IPS DF 19.7 (cell line): ENCODE measurements around the gene CARD11.

Experiments
- DNase-seq: peaks from one replicate; pipeline ENCODE4 v3.0.0-alpha.2; 2013; ENCODE audit warnings: low read depth, low spot score

The CARD11 gene

DNA sequence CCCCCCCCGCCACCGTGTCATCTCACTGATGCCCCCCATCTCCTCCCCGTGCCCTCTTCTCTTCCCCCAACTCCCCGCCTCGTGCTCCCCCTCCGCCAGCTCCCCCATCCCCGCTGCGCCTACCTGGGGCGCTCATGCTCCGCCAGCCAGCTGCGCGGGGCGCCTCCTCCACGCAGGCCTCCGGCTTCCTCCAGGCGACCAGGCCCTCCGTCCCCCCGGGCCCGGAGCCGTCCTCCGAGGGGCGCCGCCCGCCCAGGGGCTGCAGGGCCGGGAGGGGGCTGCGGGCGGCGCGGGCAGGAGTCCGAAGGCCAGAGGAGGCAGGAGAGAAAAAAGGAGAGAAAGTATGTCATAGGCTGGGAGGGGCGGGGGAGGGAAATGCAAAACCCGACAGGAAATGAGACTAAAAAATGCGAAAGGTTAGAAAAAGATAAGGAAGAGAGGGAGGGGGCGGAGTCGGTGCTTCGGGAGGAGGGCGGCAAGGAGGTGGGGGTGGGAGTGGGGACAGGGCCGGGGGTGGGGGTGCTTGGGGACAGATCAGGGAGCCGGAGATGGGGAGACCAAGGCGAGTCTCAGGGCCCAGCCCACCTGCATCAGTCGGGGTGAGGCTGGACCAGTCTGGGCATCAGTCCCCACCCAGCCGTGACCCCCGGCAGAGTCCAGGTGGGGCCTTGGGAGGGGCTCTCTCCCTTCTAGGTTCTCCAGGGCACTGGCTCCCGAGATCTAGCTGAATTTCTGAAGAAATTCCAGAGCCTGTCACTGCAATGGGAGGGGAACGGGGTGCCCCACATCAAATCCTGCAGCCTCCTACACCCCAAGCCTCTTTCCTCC is at the start of gene CARD11:
Gene CARD11 (minus strand): TSS at position 324 of the 828 bp plus-strand sequence. CDS start 85,361 bp downstream, outside the sequence.
- DNase-seq: no peak

- DNase-seq: no peak
These were observed 48.8 kb upstream of the CARD11 start for GRCh38 chr7:3092468-3092867.

GRCh38 chr7:3091631-3092030 is 48.0 kb upstream of the CARD11 start:
- DNase-seq: no peak

DNA sequence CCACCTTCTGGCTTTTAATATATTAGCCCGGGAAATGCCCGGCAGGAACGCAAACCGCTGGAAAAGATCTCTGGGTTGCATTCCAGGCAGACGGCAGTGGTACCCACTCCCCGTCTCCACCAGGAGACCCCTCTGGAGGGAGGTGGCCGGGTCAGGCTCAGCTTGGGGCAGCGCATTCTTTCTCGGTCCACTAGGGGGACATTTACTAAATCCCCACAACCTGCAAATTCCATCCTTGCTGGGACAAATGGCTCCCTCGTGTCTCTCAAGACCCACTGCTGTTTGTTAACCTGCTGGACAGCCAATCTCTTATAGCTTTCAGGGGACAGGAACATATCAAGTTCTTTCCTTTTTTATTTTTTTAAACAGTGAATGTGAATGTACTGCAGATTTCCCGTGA is 45.8 kb upstream of the CARD11 start:
- DNase-seq: peak; percentile 38

DNA sequence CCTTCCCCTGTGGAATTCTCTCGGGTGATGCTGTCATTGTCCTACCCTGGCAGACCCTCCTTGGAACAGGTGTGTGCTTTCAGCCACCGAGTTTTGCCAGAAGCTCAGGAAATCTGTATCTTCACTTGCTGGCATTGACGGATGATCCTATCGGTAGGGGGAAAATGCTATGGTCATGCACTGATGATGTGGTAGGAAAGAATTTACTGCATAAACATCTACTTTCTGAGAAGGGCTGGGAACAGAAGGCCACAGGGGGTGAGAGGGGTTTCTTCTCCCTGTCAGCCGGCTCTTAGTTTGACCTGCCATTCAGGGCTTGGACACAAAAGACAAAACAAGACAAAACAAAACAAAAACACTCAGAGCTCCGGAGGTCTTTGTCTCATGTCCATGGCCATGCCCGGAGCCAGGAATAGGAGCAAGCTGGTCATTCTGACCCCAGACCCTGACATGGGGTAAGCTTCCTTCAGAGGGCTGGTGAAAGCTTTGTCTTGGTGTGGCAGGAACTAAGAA is 43.6 kb upstream of the CARD11 start:
- no peak for DNase-seq

DNA sequence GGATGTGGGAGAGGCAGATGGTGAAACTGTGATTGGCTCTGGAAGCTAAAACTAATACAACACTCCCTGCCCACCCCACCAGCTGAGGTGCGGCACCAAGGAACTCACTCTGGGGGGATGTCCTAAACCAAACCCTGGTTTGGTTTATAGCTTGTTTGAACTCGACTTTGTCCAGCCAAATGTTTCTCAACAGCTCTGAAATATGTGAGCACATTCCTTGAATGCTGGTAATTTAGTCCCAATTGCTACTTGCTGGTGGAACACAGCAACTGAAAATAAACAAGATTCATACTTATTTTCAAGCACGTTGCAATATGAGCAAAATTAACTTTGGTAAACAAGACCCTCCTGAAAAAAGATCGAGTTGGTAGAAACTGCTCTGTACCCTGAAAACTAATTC is 39.7 kb upstream of the CARD11 start:
- DNase-seq: no peak

- no peak for DNase-seq
These were observed 39.2 kb upstream of the CARD11 start for GRCh38 chr7:3082831-3083230.

GRCh38 chr7:3082386-3082785 is 38.7 kb upstream of the CARD11 start:
- no peak for DNase-seq

DNA sequence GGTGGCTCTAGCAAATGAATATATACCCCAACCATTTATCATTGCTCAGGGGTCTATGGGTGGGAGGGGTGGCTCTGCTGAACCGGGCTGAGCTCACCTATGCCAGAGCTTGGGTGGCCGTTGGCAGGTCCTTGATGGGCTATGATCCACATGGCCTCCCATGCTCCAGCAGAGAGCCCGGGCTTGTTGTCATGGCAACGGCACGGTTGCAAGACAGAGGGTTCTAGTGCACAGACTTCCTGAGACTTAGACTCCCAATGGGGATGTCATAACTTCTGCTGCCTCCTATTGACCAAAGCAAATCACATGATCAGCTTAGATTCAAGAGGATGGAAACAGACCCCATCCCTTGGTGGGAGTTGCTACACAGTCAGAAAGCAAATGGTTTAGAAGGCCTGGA is 36.4 kb upstream of the CARD11 start:
- DNase-seq: no peak

DNA sequence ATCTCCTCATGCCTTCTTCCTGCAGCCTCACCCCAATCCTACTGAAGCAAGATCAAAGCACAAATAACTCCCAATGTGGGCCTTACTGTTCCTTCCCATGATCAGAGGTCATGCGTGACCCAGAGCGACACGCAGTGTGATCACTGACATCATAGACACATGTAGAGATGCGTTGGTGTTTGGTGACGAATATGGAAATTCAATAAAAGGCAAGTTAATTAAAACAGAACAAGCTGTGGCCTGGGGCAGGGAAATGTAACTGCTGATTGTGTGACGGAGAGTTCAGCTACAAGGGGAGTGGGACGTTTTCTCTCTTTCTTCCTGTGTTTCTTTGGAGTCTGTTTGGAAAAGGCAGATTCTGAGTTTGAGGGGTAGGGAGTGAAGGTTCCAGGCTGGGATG is 34.8 kb upstream of the CARD11 start:
- DNase-seq: no peak

DNA sequence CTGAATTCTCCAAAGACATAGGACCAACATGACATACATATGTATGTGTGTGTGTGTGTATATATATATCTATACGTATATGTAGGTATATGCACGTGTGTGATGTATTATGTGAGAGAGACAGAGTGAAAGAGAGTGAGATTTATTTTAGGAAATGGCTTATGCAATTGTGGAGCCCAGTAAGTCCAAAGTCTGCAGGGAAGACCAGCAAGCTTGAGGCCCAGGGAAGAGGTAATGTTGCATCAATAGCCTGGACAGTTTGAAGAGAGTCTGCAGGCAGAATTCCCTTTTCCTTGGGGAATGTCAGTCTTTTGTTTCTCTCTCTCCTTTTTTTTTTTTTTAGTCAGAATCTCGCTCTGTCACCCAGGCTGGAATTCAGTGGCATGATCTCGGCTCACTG is 33.0 kb upstream of the CARD11 start:
- no peak for DNase-seq

GRCh38 chr7:3076163-3076562 is 32.5 kb upstream of the CARD11 start:
- DNase-seq: no peak

- no peak for DNase-seq
These were observed 31.8 kb upstream of the CARD11 start for GRCh38 chr7:3075441-3075840.

DNA sequence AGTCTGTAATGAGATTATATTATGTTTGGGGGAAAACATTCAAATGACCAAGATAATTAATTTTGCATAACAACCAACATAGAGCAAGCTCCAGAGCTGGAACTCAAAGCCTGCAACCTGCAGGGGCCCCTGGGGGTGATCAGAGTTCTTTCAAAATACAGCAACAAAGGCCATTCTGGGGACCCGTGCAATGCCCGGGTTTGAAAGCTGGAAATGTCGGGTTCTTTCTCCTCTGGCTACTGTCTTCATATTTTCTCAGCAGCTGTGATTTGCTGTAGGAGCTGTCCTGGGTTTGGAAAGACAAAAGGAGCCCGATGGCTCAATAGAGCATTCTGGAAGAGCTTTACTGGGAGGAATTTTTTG is 30.8 kb upstream of the CARD11 start:
- no peak for DNase-seq

DNA sequence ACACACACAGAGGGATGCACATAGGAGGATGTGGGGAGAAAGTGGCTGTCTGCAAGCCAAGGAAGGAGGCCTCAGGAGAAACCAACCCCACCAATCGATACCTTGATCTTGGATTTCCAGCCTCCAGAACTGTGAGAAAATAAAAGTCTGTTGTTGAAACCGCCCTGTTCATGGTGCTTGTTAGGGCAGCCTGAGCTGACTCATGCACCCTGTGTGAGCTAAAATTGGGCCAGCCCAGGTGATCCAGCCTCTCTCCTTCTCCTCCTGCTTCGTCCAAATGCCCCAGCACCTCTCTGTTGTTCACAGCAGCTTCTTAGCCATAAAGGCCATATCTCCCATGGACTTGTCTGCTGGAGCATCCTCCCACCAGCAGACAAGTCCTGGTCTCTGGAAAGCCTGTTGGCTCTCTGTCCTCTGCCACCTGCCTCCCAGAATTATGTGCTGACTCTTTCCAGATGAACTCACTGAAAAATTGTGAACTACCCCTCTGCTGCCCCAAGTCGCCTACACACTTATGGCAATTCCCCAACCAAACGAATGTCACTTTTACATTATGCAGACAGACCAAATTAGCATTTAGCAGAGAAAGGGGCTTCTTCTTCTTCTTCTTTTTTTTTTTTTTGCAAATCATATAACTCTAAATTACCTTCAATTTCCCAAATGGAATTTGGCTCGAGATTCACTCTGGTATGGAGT is 30.2 kb upstream of the CARD11 start:
- DNase-seq: no peak

GRCh38 chr7:3070908-3071307 is 27.2 kb upstream of the CARD11 start:
- DNase-seq: no peak

DNA sequence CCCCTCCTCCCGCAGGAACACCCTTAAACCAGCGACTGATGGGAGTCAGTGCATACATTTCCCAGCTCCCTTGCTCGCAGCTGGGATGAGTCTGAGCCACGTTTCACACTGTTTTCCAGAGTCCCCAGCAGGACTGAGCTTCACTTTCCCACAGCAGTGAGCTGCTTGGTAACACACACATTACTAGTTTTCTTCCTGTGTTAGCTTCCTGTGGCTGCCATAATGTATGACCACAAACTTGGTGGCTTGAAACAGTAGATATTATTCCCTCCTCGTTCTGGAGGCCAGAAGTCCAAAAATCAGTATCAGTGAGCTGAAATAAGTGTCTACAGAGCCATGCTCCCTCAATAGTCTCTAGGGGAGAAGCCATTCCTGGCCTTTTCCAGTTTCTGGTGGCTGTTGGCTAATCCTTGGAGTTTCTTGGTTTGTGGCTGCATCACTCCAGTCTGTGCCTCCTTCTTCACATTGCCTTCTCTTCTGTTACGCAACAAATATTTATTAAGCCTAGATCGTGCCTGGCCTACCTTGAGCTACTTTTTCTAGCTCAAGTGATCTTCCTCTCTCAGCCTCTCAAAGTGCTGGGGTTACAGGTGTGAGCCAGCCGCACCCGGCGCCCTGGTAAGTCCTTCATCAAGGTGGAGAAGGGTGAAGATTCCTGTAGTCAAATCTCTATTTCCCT is 26.2 kb upstream of the CARD11 start:
- no peak for DNase-seq

- DNase-seq: no peak
These were observed 24.9 kb upstream of the CARD11 start for GRCh38 chr7:3068530-3068929.

DNA sequence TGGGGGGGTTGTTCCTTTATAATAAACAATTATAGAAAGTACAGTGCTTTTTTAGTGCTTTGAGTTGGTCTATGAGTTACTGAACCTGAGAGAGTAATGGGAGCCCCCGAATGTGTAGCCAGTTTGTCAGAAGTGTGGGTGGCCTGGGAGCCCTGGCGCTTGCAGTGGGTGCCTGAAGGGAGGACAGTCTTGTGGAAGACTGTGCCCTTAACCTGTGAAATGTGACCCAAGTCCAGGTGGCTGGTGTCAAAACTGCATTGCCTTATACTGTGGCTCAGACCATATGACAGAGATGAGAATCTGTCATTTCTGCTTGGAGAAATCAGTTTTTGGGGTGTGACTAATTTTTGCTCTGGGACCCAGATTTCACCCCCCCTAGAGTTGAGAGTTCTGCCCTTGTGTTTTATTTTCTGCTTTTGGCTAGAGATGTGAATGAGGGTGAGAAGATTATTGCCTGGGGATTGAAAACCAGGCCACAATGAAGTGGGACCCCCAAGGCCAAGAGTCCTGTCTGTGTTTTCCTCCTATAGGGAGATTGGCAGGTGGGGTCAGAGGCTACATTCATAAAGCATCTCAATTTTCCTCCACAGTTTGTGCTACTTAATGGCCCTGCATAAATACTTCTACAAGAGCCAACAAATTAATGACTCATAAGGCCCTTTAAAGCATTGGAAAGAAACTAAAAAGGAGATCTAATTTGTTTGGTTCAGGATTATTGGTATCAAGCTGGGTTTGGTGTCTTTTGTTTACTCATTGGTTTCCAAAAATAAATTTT is 24.1 kb upstream of the CARD11 start:
- DNase-seq: no peak

- DNase-seq: no peak
These were observed 23.5 kb upstream of the CARD11 start for GRCh38 chr7:3067193-3067592.

GRCh38 chr7:3066506-3066905 is 22.8 kb upstream of the CARD11 start:
- DNase-seq: no peak

DNA sequence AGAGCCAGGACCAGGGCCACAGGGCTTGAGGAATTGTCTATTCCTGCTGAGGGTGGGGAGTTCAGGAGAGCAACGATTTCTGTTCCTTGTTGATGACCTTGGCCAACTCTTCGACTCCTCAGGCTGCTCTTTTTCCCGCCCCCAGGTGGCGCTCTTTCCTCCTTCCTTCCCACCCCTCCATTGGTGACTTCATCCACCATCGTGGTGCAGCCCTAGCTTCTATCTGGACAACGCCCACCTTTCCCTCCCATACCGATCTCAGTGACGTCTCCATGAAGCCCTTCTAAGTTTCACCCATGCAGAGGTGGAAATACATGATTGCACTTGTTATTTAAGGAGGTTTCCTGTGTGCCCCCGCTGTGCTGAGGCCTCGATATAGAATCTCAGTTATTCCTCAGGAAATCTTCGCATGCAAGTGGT is 22.1 kb upstream of the CARD11 start:
- DNase-seq: peak; percentile 50
